IMR-90 (cell line): ENCODE measurements around the gene MACC1. TPM values are rescaled to one million over a fixed set of nuclear protein-coding genes. Genes with fewer than 3 reads are reported as not detected.

Source experiments
- ATAC-seq: fragments of 200-7000 bp; cut with Tn5 transposase; 2 replicates; pipeline ENCODE4 v1.9.1; 2020; ENCODE audit warnings: low read depth, mild to moderate bottlenecking, moderate library complexity
- BruUV-seq: library from RNA; stranded (reverse); fragments of 400-500 nt; replicated peaks from 2 replicates; lab custom pipeline; 2021; lab: Mats Ljungman, UMichigan
- CTCF ChIA-PET: fragments of 300-600 bp; formaldehyde crosslinking; extraction: SDS; loops from one replicate; lab custom pipeline; 2021; ENCODE audit warnings: antibody characterized with exemption; lab: Yijun Ruan, JAX
- POLR2A ChIA-PET: fragments of 300-600 bp; sonication (Branson Sonifier 250); formaldehyde crosslinking; loops from one replicate; lab custom pipeline; 2022; ENCODE audit warnings: antibody characterized with exemption; ENCODE audit not compliant: unreplicated experiment; lab: Charles Lee
- DNase-seq: peaks from one replicate; pipeline ENCODE4 v3.0.0; 2013
- H2AFZ ChIP-seq: replicated peaks from 2 replicates; pipeline ENCODE3; 2013; ENCODE audit warnings: low read length, mild to moderate bottlenecking; ENCODE audit not compliant: poor library complexity
- H2AK5ac ChIP-seq: 2 replicates; pipeline ENCODE4 v1.6.1; 2013; ENCODE audit warnings: low read depth, low read length, inconsistent platforms
- H2AK9ac ChIP-seq: replicated peaks from 2 replicates; pipeline ENCODE3; 2013; ENCODE audit warnings: mild to moderate bottlenecking, low read depth, low read length, moderate library complexity; ENCODE audit not compliant: poor library complexity
- H2BK120ac ChIP-seq: 2 replicates; pipeline ENCODE4 v1.6.1; 2013; ENCODE audit warnings: low read depth, low read length, inconsistent platforms
- H2BK15ac ChIP-seq: 3 replicates; pipeline ENCODE4 v1.6.1; 2013; ENCODE audit warnings: low read depth, low read length, inconsistent platforms
- H2BK20ac ChIP-seq: 2 replicates; pipeline ENCODE4 v1.6.1; 2013; ENCODE audit warnings: low read depth, mild to moderate bottlenecking, inconsistent platforms, low read length, moderate library complexity
- H2BK5ac ChIP-seq: 2 replicates; pipeline ENCODE4 v1.6.1; 2013; ENCODE audit warnings: mild to moderate bottlenecking, low read depth, low read length, inconsistent platforms; ENCODE audit not compliant: poor library complexity, severe bottlenecking
- H3K14ac ChIP-seq: replicated peaks from 2 replicates; pipeline ENCODE4 v1.6.1; 2013; ENCODE audit warnings: low read depth, low read length, inconsistent platforms
- H3K18ac ChIP-seq: 2 replicates; pipeline ENCODE4 v1.6.1; 2013; ENCODE audit warnings: low read depth, low read length, control low read depth
- H3K23ac ChIP-seq: 2 replicates; pipeline ENCODE4 v1.6.1; 2013; ENCODE audit warnings: low read depth, low read length, inconsistent platforms
- H3K27ac ChIP-seq: 2 replicates; pipeline ENCODE4 v1.5.1; 2013; ENCODE audit warnings: mild to moderate bottlenecking, control low read depth, low read length; ENCODE audit not compliant: insufficient read depth
- H3K27me3 ChIP-seq: 2 replicates; pipeline ENCODE4 v1.6.1; 2013; ENCODE audit warnings: low read length; ENCODE audit not compliant: control insufficient read depth, insufficient read depth
- H3K36me3 ChIP-seq: 2 replicates; pipeline ENCODE4 v1.6.1; 2013; ENCODE audit warnings: low read length, mixed read lengths; ENCODE audit not compliant: control insufficient read depth, insufficient read depth
- H3K4ac ChIP-seq: 2 replicates; pipeline ENCODE4 v1.6.1; 2013; ENCODE audit warnings: low read depth, low read length, inconsistent platforms
- H3K4me1 ChIP-seq: 2 replicates; pipeline ENCODE4 v1.6.1; 2013; ENCODE audit warnings: low read length, mixed read lengths; ENCODE audit not compliant: control insufficient read depth, insufficient read depth
- H3K4me2 ChIP-seq: 2 replicates; pipeline ENCODE4 v1.6.1; 2013; ENCODE audit warnings: low read depth, mild to moderate bottlenecking, control low read depth, low read length, moderate library complexity
- H3K4me3 ChIP-seq: 2 replicates; pipeline ENCODE4 v1.5.1; 2013; ENCODE audit warnings: low read depth, mild to moderate bottlenecking, control low read depth, low read length, moderate library complexity; ENCODE audit not compliant: insufficient read depth
- H3K56ac ChIP-seq: 2 replicates; pipeline ENCODE4 v1.6.1; 2013; ENCODE audit warnings: low read length, inconsistent platforms; ENCODE audit not compliant: insufficient read depth; ENCODE audit errors: extremely low read depth
- H3K79me1 ChIP-seq, 2 experiments: 2 replicates each; pipeline ENCODE4 v1.6.1; 2013; ENCODE audit warnings: low read length in 2 of 2, inconsistent platforms in 1 of 2, low read depth in 1 of 2
- H3K9ac ChIP-seq: 2 replicates; pipeline ENCODE4 v1.6.1; 2013; ENCODE audit warnings: low read depth, low read length, control low read depth
- H3K9me1 ChIP-seq: 2 replicates; pipeline ENCODE4 v1.6.1; 2013; ENCODE audit warnings: low read length, inconsistent platforms; ENCODE audit not compliant: insufficient read depth
- H3K9me3 ChIP-seq: 2 replicates; pipeline ENCODE4 v1.6.1; 2013; ENCODE audit warnings: low read length; ENCODE audit not compliant: control insufficient read depth, insufficient read depth
- H4K20me1 ChIP-seq: 2 replicates; pipeline ENCODE4 v1.6.1; 2013; ENCODE audit warnings: low read length, inconsistent platforms; ENCODE audit not compliant: insufficient read depth
- H4K5ac ChIP-seq: 2 replicates; pipeline ENCODE4 v1.6.1; 2013; ENCODE audit warnings: mild to moderate bottlenecking, low read depth, low read length, control low read depth
- H4K8ac ChIP-seq, 2 experiments: 2 replicates each; pipeline ENCODE4 v1.6.1; 2013; ENCODE audit warnings: low read depth in 2 of 2, low read length in 2 of 2, control low read depth in 1 of 2, inconsistent platforms in 1 of 2
- H4K91ac ChIP-seq: 2 replicates; pipeline ENCODE4 v1.6.1; 2013; ENCODE audit warnings: low read depth, low read length, inconsistent platforms; ENCODE audit not compliant: insufficient read depth
- CHD1 ChIP-seq: IDR thresholded peaks from 2 replicates; pipeline ENCODE4 v1.6.1; 2012; ENCODE audit warnings: low read depth, low read length, improper control_type of control experiment
- MAFK ChIP-seq: IDR thresholded peaks from 2 replicates; pipeline ENCODE4 v1.6.1; 2012; ENCODE audit warnings: low read depth, low read length, improper control_type of control experiment
- MAZ ChIP-seq: IDR thresholded peaks from 2 replicates; pipeline ENCODE4 v1.6.1; 2012; ENCODE audit warnings: low read depth, mild to moderate bottlenecking, low read length, improper control_type of control experiment, moderate library complexity, borderline replicate concordance
- NFE2L2 ChIP-seq: fragments of 150-350 bp; IDR thresholded peaks from 2 replicates; pipeline ENCODE4 v1.6.1; 2016; ENCODE audit warnings: low read depth, mild to moderate bottlenecking, low read length
- SMC3 ChIP-seq: fragments of 150-350 bp; IDR thresholded peaks from 2 replicates; pipeline ENCODE4 v1.6.1; 2016; ENCODE audit warnings: low read depth, mild to moderate bottlenecking, antibody characterized with exemption, low read length, moderate library complexity
- dilution Hi-C: fragments of 300-500 bp; cut with HindIII; formaldehyde crosslinking; loops from one replicate; pipeline ENCODE4 v1.14.3; 2018; ENCODE audit warnings: low sequenced_read_pairs; ENCODE audit not compliant: unreplicated experiment
- in situ Hi-C: fragments of 300-500 bp; cut with MboI; formaldehyde crosslinking; loops from 3 replicates; pipeline ENCODE4 v1.14.3; 2019; ENCODE audit warnings: low sequenced_read_pairs, inconsistent platforms, mixed read lengths
- intact Hi-C: fragments of 100-400 bp; cut with micrococcal nuclease; formaldehyde crosslinking; loops from 2 replicates; pipeline ENCODE4 v1.10.0; 2022
- polyA plus RNA-seq, 3 experiments: library from polyadenylated mRNA; depleted of rRNA; stranded (reverse); fragments of >200 nt; gene quantifications; 2 replicates each; pipeline ENCODE4 v1.2.3, GENCODE V29; 2012; ENCODE audit warnings: low replicate concordance in 1 of 3
- total RNA-seq: library from RNA; depleted of rRNA; stranded (reverse); fragments of >200 nt; gene quantifications from 2 replicates; pipeline ENCODE4 v1.2.3, GENCODE V29; 2012
- TF ChIP-seq, protein P1 (sequence below): conservative IDR thresholded peaks from 2 replicates; pipeline ENCODE4 v1.5.1; 2012; ENCODE audit warnings: mild to moderate bottlenecking, low read depth, low read length, improper control_type of control experiment
- TF ChIP-seq, protein P2 (sequence below): fragments of 150-350 bp; IDR thresholded peaks from 2 replicates; pipeline ENCODE4 v1.6.1; 2017; ENCODE audit warnings: mild to moderate bottlenecking, antibody characterized with exemption, low read length, low read depth

Gene MACC1
- total and polyA plus RNA-seq, 2 of the 4 experiments (the other 2 are of a cell fraction) = under 0.01 TPM; not detected in 1

DNA sequence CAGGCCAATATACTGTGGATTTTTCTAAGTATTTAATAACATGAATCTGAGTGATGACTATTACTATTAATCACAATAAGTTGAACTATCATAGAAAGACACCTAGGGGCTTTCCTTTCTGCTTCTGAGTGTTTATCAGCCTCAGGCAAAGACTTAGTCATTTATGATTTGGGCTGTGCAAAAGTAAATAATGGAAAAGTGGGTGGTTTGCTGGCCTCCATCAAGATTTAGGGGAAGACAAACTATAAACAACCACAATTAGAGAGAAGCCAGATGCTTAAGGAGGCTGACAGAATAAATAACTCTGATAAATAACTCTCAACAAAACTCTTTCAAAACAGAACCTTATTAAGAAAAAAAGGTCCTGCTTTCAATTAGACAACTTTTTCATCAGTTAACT lies 64.7 kb downstream of the MACC1 start:
- H3K9ac ChIP-seq = no peak overlapping the region
- no peaks in the 10 kb centered on the region for H3K36me3 ChIP-seq
- ATAC-seq = no peak; the same call in 1 of the 2 replicates
- intact Hi-C loops = no loop called here
- H3K56ac ChIP-seq = no peak overlapping the region
- no peak overlapping the region for H4K8ac ChIP-seq
- no peak overlapping the region for H2AK5ac ChIP-seq
- dilution Hi-C loops = no loop called here
- no peak overlapping the region for H3K14ac ChIP-seq
- H3K9me1 ChIP-seq = no peaks in the 10 kb centered on the region
- H3K4me3 ChIP-seq = no peak overlapping the region
- H3K27me3 ChIP-seq = no peaks in the 10 kb centered on the region
- H3K4ac ChIP-seq = no peak overlapping the region
- H4K91ac ChIP-seq = no peak overlapping the region
- H3K23ac ChIP-seq = no peak overlapping the region
- BruUV-seq = no TSS peak
- H3K27ac ChIP-seq = no peak overlapping the region
- POLR2A ChIA-PET = no interaction called here
- H2AFZ ChIP-seq = no peak overlapping the region
- H3K4me2 ChIP-seq = no peak overlapping the region
- H2BK20ac ChIP-seq = no peak overlapping the region
- no peak overlapping the region for H2BK120ac ChIP-seq
- H4K20me1 ChIP-seq = no peaks in the 10 kb centered on the region
- H3K9me3 ChIP-seq = no peaks in the 10 kb centered on the region
- TF ChIP-seq MAZ (no peak), NFE2L2 (no peak), SMC3 (no peak), CHD1 (no peak), MAFK (no peak)
- TF ChIP-seq, protein P1, sequence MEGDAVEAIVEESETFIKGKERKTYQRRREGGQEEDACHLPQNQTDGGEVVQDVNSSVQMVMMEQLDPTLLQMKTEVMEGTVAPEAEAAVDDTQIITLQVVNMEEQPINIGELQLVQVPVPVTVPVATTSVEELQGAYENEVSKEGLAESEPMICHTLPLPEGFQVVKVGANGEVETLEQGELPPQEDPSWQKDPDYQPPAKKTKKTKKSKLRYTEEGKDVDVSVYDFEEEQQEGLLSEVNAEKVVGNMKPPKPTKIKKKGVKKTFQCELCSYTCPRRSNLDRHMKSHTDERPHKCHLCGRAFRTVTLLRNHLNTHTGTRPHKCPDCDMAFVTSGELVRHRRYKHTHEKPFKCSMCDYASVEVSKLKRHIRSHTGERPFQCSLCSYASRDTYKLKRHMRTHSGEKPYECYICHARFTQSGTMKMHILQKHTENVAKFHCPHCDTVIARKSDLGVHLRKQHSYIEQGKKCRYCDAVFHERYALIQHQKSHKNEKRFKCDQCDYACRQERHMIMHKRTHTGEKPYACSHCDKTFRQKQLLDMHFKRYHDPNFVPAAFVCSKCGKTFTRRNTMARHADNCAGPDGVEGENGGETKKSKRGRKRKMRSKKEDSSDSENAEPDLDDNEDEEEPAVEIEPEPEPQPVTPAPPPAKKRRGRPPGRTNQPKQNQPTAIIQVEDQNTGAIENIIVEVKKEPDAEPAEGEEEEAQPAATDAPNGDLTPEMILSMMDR = no peak
- TF ChIP-seq, protein P2, sequence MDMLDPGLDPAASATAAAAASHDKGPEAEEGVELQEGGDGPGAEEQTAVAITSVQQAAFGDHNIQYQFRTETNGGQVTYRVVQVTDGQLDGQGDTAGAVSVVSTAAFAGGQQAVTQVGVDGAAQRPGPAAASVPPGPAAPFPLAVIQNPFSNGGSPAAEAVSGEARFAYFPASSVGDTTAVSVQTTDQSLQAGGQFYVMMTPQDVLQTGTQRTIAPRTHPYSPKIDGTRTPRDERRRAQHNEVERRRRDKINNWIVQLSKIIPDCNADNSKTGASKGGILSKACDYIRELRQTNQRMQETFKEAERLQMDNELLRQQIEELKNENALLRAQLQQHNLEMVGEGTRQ = no peak
- CTCF ChIA-PET = no interaction called here
- no peaks in the 10 kb centered on the region for H3K4me1 ChIP-seq
- in situ Hi-C loops = loop anchor here (25.0 kb wide), 2 partner anchors 390 to 435 kb away; partner anchors contain the start of gene TMEM196
- no peak overlapping the region for H2BK5ac ChIP-seq
- H3K79me1 ChIP-seq = no peaks in the 10 kb centered on the region
- no peak overlapping the region for H2BK15ac ChIP-seq
- no peak overlapping the region for H2AK9ac ChIP-seq
- no peak overlapping the region for H4K5ac ChIP-seq
- no peak overlapping the region for H3K18ac ChIP-seq
- DNase-seq = peak; percentile 13
